Adrenal gland (tissue), 5 donors: Measurements from ENCODE around the gene ALOX12B.

ENCODE experiments used
- CTCF ChIP-seq, 6 experiments: fragments of 450-650 bp in 4 of 6; fragments of 200-600 bp in 2 of 6; sonication (generic) in 1 of 6; IDR thresholded peaks; 1 replicate in 5 of 6; 2 replicates in 1 of 6; pipeline versions ENCODE4 v1.5.1 to v1.8.0; 2016 to 2021; ENCODE audit warnings: antibody characterized with exemption in 6 of 6, mild to moderate bottlenecking in 2 of 6, moderate library complexity in 1 of 6
- POLR2A ChIP-seq, 2 donors: fragments of 450-650 bp; IDR thresholded peaks; one replicate each; pipeline ENCODE4 v1.6.1; 2017; ENCODE audit warnings: antibody characterized with exemption in 2 of 2, mild to moderate bottlenecking in 2 of 2, moderate library complexity in 1 of 2
- donor health status: DM: no; HTN: no; CAD: no.

GRCh38 chr17:8044819-8045810 lies 42.4 kb downstream of the ALOX12B start:
- no peak for TF ChIP-seq CTCF (IDR thresholded peaks at IDR 0.05)
- TF ChIP-seq POLR2A (IDR thresholded peaks at IDR 0.05) = no peak
